22Rv1 (cell line): ENCODE results near the gene FYB1.

ENCODE experiments used
- CTCF ChIP-seq: fragments of 450-650 bp; IDR thresholded peaks from 2 replicates; pipeline ENCODE4 v1.5.1; 2017; ENCODE audit warnings: mild to moderate bottlenecking
- ZFX ChIP-seq: fragments of 450-650 bp; IDR thresholded peaks from 2 replicates; pipeline ENCODE4 v1.6.1; 2017; ENCODE audit warnings: antibody characterized with exemption, borderline replicate concordance

GRCh38 chr5:39205550-39205949, 13.8 kb downstream of the FYB1 start:
- TF ChIP-seq CTCF (no peak), ZFX (no peak)
